T-helper 2 cell treated with Interferon-gamma antibody and Interleukin-4, amounts not matched to agents 5 μg/mL and 100 μg/mL, for 36 hours (primary cell): ENCODE results near the gene FOXE3.
A peak's percentile ranks its signal among the peaks of the same experiment; 100 is the strongest.
"Not testable (repeated sequence)": the region's sequence is repeated elsewhere in the genome, so short reads cannot be mapped to it uniquely, and the experiment has no call there.

ENCODE experiments used
- DNase-seq: peaks from one replicate; pipeline ENCODE4 v3.0.0; 2021; ENCODE audit warnings: low spot score
- H3K27ac Mint-ChIP-seq: one replicate; pipeline ENCODE4 v1.8.0; 2021; ENCODE audit warnings: mild to moderate bottlenecking, mixed read lengths
- H3K27me3 Mint-ChIP-seq: one replicate; pipeline ENCODE4 v1.8.0; 2021; ENCODE audit warnings: low read depth, mixed read lengths
- H3K36me3 Mint-ChIP-seq: one replicate; pipeline ENCODE4 v1.8.0; 2021; ENCODE audit warnings: low read depth, mixed read lengths
- H3K4me1 Mint-ChIP-seq: one replicate; pipeline ENCODE4 v1.8.0; 2021; ENCODE audit warnings: low read depth, mixed read lengths
- H3K4me3 Mint-ChIP-seq: one replicate; pipeline ENCODE4 v1.8.0; 2022; ENCODE audit warnings: mild to moderate bottlenecking, moderate library complexity, mixed read lengths
- H3K9me3 Mint-ChIP-seq: one replicate; pipeline ENCODE4 v1.8.0; 2021; ENCODE audit warnings: mixed read lengths

The FOXE3 gene

DNA sequence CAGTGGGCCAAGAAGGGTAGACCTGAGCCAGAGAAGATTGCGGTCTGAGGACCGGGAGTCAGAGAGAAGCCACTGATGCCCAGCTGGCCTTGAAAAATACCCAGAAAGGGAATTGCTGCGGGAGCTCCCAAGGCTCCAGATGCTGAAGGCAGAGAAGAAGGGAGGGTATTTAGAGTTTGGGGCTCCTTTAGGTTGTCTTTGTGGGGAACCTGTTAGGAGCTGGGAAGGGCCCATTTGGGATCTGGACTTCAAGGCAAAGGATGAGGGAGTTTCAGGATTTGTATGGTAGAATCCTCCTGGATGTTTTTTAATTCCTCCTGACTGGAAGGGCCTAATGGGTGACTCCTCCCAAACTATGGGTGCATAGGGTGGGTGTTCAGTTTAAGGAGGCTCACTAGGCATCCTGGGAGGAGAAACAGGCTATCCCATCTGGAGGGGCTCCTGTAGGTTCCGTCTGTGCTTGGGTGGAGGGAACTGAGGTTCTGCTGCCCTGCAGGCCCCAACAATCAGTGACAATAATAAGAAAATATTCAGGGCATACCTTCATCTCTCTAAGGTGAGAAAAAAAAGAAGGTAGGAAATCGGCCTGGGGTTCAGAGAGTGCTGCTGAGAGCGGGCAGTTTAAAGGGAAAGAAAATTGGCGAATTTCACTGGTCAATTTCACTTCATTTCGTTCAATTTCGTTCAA, 26.9 kb downstream of the FOXE3 start:
- no peak overlapping the region for H3K4me3 Mint-ChIP-seq
- H3K36me3 Mint-ChIP-seq: no peaks in the 10 kb centered on the region
- H3K9me3 Mint-ChIP-seq: no peaks in the 10 kb centered on the region
- H3K4me1 Mint-ChIP-seq: peaks cover 9% of the 10 kb centered on the region
- H3K27ac Mint-ChIP-seq: peak overlapping the region; percentile 19
- peaks cover 2% of the 10 kb centered on the region for H3K27me3 Mint-ChIP-seq
- DNase-seq: no peak

DNA sequence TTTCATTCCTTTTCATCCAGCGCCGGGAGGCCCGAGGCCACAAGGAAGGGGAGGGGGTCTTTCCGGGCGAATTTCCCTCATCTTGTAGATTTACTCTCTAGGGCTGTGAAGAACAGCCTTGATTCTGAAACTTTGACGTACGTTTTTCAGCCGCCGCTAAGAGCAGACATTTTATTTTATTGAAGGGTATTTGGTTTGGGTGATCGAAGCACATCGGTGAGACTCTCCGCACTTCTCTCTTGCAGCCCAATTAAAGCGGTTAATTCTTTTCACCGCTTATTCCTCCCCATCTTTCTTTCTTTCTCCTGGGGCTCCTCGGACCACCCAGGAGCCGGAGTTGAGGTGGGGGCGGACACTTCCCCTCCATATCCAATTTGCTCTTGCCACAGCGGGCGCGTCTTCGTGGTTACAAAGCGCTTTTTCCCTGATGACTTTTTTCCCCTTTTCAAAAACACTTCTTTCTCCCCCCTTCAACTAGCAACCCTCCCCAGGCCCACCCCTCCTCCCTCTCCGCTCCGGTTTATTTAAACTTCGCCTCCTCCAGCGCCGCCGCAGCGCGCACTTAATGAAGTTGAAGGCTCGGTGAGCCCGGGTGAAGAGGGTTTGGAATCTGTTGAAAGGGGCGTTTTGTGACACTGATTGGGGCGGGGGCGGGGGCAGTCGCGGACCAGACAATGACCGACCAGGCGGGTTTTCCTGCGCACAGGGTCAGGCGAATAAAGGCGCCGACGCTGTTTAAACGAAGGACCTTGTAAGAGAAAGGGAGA, 27.6 kb downstream of the FOXE3 start:
- H3K27ac Mint-ChIP-seq: peak overlapping the region; percentile 60
- H3K4me3 Mint-ChIP-seq: peak overlapping the region; percentile 72
- H3K4me1 Mint-ChIP-seq: peaks cover 9% of the 10 kb centered on the region
- no peaks in the 10 kb centered on the region for H3K27me3 Mint-ChIP-seq
- H3K36me3 Mint-ChIP-seq: no peaks in the 10 kb centered on the region
- no peaks in the 10 kb centered on the region for H3K9me3 Mint-ChIP-seq
- DNase-seq: no peak

DNA sequence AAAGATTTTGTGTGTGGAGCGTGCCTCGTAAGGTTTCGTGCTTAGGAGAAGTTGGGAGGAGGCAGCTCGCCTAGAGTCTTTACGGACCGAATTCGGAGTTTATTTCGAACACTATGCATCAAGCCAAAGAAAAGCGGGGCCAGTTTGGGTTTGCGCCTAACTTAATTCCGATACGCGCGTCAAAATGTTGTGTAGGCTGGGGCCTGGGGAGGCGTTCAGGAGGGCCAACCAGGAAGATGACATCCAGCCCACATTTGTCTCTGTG, 28.1 kb downstream of the FOXE3 start:
- Mint-ChIP-seq H3K27ac (peak overlapping the region; percentile 60), H3K9me3 (no peaks in the 10 kb centered on the region), H3K4me1 (peaks cover 9% of the 10 kb centered on the region), H3K27me3 (no peaks in the 10 kb centered on the region), H3K4me3 (peak overlapping the region; percentile 72), H3K36me3 (no peaks in the 10 kb centered on the region)
- DNase-seq: no peak

DNA sequence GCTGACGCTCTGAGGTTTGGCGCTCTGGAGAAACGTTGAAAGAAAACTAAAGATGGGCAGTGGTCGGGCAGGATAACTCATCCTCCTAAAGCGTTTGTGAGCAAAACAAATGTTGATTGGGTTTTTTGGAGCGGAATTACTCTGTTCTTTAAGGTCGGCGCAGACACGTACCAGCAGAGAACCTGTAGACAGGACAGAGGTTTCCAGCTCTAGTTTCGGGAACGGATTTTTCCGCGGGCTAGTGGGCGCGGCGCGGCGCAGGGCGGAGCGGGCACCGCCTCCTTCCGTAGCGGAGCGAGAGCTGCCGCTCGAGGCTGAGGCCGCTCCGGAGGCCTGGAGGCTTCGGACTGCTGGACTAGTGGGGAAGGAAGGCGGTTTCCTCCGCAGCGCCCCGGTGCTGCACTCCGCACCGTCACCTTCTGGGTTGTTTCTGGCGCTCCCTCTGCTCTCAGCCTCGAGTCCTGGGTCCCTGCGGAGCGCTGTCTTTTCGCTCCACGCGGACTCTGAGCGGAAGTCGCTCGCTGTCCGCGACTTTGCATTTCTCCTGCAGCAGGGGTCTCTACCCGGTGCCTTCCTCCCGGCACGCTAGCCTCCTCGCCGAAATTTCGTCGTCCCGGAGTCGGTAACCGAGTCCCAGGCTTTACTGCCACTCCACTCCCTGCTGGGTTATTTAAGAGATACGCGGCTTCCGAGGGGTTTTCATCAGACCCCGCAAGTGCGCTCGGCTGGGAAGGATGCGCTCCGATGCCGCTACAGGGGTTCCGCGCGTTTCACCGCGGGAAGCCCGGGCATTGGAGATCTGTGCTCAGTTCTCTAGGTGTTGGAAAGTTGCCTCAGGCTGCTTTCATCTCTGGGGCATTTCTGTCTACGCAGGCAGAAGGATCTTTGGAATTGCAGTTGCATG, 28.7 kb downstream of the FOXE3 start:
- Mint-ChIP-seq H3K4me1 (peaks cover 9% of the 10 kb centered on the region), H3K27ac (peak overlapping the region; percentile 60), H3K4me3 (peak overlapping the region; percentile 72), H3K9me3 (no peaks in the 10 kb centered on the region), H3K27me3 (no peaks in the 10 kb centered on the region), H3K36me3 (no peaks in the 10 kb centered on the region)
- DNase-seq: peak; percentile 43

DNA sequence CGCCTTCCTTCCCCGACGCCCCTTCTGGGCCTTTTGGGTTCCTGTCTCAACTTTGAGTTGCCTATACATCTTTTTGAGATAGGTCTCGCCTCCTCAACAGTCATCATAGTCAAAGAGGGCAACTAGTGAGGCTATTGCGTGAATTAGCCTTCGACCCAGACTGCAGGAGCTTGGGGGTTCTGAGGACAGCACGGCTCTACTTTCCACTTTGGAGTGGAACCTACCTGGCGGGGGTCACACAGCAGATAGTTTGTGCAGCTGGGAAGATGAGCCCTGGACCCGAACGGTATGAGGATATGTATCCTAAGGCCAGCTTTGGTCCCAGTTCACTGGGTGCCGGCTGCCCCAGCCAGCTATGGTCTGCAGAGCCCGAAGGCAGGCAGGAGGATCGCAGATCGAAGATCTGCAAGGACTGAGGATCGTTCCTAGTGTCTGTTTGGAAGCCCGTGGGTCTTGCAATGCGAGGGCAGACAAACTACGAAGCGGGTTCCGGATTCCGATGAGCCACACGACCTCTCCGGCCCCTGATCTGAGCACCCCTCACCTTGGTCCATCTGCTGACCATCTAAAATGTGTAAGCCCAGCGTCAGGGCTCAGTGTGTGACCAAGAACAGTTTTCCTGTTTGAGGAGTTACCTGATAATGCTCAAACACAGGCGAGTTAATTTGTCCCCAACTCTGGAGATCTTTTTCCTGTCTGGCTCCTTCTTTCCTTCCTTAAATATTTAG, 29.9 kb downstream of the FOXE3 start:
- Mint-ChIP-seq H3K4me1 (peaks cover 9% of the 10 kb centered on the region), H3K4me3 (peak overlapping the region; percentile 30), H3K27me3 (peaks cover 10% of the 10 kb centered on the region), H3K27ac (no peak overlapping the region), H3K9me3 (no peaks in the 10 kb centered on the region), H3K36me3 (no peaks in the 10 kb centered on the region)
- no peak for DNase-seq

DNA sequence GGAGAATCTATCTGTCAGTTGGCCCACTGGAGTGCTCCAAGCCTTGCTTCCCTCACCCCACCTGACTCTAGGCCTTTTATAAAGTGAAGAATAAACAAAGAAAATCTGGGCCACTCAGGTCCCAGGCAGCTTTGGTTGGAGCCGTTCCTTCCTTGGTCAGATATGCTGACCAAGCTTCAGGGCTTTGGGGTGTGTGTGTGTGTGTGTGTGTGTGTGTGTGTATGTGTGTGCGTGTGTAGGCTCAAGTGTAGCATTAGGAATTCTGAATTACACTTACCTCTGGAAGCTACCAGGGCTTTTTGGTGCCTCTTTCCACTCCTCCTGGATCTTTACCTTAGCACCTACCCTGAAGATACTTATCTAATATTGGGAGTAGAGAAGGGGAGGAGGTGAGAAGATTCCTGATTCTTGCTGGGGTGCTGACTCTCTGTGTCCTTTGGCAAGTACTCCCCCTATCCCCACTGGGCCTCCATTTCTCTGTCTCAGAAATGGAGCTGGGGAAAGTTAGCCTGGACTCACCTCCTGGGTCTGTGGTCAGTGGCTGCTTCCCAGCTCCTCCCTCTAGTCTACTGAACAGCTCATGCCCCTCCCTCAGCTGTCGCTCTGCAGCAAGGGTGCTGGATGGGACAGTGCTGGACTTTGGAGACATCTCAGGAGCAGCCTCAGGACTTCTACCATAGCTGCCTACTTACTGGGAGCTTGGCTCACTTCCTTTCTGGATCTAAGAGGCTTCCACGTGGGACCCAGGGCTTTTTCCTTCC, 32.6 kb downstream of the FOXE3 start:
- H3K9me3 Mint-ChIP-seq: no peaks in the 10 kb centered on the region
- no peak for DNase-seq
- peaks cover 30% of the 10 kb centered on the region for H3K27me3 Mint-ChIP-seq
- no peak overlapping the region for H3K4me3 Mint-ChIP-seq
- H3K36me3 Mint-ChIP-seq: no peaks in the 10 kb centered on the region
- peaks cover 9% of the 10 kb centered on the region for H3K4me1 Mint-ChIP-seq
- no peak overlapping the region for H3K27ac Mint-ChIP-seq

DNA sequence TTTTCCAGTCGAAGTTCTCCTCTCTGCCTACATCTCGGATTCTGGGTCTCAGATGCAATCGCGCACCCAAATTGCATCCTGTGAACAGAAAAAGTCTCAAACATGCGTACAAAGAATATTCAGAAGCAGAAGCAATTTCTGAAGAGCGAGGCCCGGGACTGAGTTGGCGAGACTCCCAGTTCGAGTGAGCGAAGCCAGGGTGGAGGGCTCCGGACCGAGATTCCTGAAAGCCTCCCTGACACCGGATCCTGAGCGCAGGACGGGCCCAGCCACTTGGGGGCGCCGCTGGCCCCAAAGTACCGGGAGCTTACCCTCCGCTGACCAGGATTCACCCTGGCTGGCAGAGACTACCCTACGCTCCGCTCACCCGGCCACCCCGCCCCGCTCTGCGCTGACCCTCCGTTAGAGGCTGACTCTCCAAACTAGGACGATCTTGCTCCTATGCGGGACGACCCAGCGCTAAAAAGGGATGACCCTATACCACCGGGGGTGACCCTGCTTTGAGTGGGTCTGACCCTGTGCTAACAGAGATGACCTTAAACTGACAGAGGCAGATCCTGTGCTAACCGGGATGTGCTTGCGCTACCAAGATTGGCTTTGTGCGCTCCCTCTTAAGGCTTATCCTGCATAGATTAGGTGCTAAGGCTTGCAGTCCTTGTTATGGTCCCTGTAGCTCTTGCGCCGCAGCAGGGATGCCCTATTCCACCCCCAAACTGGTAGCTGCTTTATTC, 33.9 kb downstream of the FOXE3 start:
- no peak overlapping the region for H3K27ac Mint-ChIP-seq
- H3K36me3 Mint-ChIP-seq: no peaks in the 10 kb centered on the region
- H3K4me1 Mint-ChIP-seq: peaks cover 3% of the 10 kb centered on the region
- H3K9me3 Mint-ChIP-seq: no peaks in the 10 kb centered on the region
- no peak overlapping the region for H3K4me3 Mint-ChIP-seq
- no peak for DNase-seq
- H3K27me3 Mint-ChIP-seq: peaks cover 30% of the 10 kb centered on the region

DNA sequence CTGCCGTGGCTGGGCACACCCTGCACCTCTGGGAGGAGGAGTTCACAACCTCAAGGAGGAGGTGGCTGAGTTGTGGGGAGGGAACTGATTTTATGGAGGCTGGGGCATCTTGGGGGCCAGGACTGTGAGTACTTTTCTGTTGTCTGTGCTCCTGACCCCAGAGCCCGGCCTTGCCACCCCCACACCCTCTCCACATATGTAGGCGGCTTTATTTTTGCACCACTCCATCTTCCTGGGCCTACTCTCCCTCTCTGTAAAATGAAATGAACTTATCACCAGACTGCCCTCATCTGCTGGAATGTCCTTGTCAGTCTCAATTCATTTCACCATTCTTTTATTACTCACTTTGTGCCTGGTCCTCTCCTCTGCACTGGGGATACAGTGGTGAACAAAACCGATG, 34.5 kb downstream of the FOXE3 start:
- no peak overlapping the region for H3K4me3 Mint-ChIP-seq
- H3K4me1 Mint-ChIP-seq: no peaks in the 10 kb centered on the region
- no peak for DNase-seq
- H3K36me3 Mint-ChIP-seq: no peaks in the 10 kb centered on the region
- H3K9me3 Mint-ChIP-seq: no peaks in the 10 kb centered on the region
- no peak overlapping the region for H3K27ac Mint-ChIP-seq
- H3K27me3 Mint-ChIP-seq: peaks cover 30% of the 10 kb centered on the region

DNA sequence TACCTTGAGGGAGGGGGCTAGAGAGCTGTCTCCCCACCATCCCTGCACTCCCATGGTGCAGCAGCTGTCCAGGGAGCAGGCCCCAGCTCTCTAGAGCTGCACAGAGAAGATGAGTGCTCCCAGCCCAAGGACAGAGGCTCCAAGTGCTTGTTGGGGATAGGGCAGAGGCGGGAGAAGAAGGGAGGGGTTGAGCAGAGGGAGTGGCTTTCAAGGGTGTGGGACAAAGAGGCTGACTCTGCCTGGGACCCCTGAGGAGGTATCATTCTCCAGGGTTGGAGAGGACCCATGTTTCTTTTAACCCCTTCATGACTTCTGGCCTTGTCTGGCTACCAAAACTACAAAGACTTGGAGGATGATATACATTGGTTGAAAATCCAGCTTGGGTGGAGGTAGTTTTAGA, 36.3 kb downstream of the FOXE3 start:
- Mint-ChIP-seq H3K27ac (no peak overlapping the region), H3K9me3 (no peaks in the 10 kb centered on the region), H3K4me3 (no peak overlapping the region), H3K4me1 (no peaks in the 10 kb centered on the region), H3K36me3 (no peaks in the 10 kb centered on the region), H3K27me3 (peaks cover 30% of the 10 kb centered on the region)
- DNase-seq: no peak

DNA sequence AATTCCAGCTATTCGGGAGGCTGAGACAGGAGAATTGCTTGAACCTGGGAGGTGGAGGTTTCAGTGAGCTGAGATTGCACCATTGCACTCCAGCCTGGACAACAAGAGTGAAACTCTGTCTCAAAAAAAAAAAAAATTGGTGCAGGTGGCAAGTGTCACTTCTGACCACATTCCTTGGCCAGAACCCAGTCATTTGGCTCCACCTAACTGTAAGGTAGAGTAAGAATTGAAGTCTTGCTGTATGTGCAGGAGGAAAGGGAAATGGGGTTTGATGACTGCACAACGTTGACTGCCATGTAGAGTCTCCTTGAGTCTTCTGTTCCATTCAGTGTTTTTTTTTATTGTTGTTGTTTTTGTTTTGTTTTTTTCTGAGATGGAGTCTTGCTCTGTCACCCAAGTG, 37.8 kb downstream of the FOXE3 start:
- H3K27me3 Mint-ChIP-seq: peaks cover 37% of the 10 kb centered on the region
- not testable (repeated sequence) for H3K9me3 Mint-ChIP-seq, H3K36me3 Mint-ChIP-seq, H3K4me3 Mint-ChIP-seq, H3K27ac Mint-ChIP-seq, H3K4me1 Mint-ChIP-seq, DNase-seq

DNA sequence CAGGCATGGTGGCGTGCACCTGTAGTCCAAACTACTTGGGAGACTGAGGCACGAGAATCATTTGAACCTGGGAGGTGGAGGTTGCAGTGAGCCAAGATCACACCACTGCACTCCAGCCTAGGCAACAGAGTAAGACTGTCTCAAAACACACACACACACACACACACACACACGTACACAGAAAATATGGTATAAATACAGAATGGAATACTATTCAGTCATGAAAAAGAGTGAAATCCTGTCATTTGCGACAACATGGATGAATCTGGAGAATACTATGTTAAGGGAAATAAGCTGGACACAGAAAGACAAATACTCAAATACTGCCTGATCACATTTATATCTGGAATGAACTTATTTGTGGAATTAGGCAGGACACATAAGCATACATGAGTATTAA, 40.2 kb downstream of the FOXE3 start:
- DNase-seq: no peak
- peaks cover 45% of the 10 kb centered on the region for H3K27me3 Mint-ChIP-seq

DNA sequence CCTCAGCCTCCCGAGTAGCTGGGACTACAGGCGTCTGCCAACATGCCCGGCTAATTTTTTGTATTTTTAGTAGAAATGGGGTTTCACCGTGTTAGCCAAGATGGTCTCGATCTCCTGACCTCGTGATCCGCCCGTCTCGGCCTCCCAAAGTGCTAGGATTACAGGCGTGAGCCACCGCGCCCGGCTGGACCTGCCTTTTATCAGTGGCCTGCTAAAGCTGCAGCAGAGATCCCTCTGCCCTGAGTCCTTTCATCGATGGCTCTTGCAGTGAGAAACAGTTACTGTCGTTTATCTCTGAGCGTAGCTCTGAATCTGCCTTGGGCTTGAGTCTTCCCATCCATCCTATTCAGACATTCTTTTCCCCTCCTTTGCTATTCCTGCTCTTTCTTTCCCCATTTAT, 41.5 kb downstream of the FOXE3 start:
- H3K27me3 Mint-ChIP-seq: peaks cover 43% of the 10 kb centered on the region
- H3K4me3 Mint-ChIP-seq: not testable (repeated sequence)

More for the DNA sequence above, 40.2 kb downstream of the FOXE3 start:
- H3K9me3 Mint-ChIP-seq: no peaks in the 10 kb centered on the region
- no peaks in the 10 kb centered on the region for H3K4me1 Mint-ChIP-seq
- no peak overlapping the region for H3K4me3 Mint-ChIP-seq
- H3K27ac Mint-ChIP-seq: no peak overlapping the region
- H3K36me3 Mint-ChIP-seq: no peaks in the 10 kb centered on the region

More for the DNA sequence above, 41.5 kb downstream of the FOXE3 start:
- H3K36me3 Mint-ChIP-seq, DNase-seq, H3K9me3 Mint-ChIP-seq, H3K4me1 Mint-ChIP-seq, H3K27ac Mint-ChIP-seq: not testable (repeated sequence)
